Trophoblast cell (in vitro differentiated cells and primary cell): ENCODE results near the gene BNIP5. TPM values are rescaled to one million over a fixed set of nuclear protein-coding genes. Genes with fewer than 3 reads are reported as not detected.
A peak's percentile ranks its signal among the peaks of the same experiment; 100 is the strongest.

Experiments used
- DNase-seq, 2 donors: peaks; one replicate each; pipeline ENCODE4 v3.0.0-alpha.2; 2016
- H2AFZ ChIP-seq: 2 replicates; pipeline ENCODE4 v1.6.1; 2013; ENCODE audit warnings: low read length, moderate library complexity, mild to moderate bottlenecking; ENCODE audit not compliant: insufficient read depth, poor library complexity
- H2AK5ac ChIP-seq: 2 replicates; pipeline ENCODE4 v1.6.1; 2013; ENCODE audit warnings: mild to moderate bottlenecking, low read length
- H2BK120ac ChIP-seq: 2 replicates; pipeline ENCODE4 v1.6.1; 2013; ENCODE audit warnings: low read length, mild to moderate bottlenecking, moderate library complexity; ENCODE audit not compliant: insufficient read depth, poor library complexity
- H2BK12ac ChIP-seq: 2 replicates; pipeline ENCODE4 v1.6.1; 2013; ENCODE audit warnings: mild to moderate bottlenecking, low read length, moderate library complexity
- H2BK5ac ChIP-seq: 2 replicates; pipeline ENCODE4 v1.6.1; 2013; ENCODE audit warnings: low read length, low read depth, moderate library complexity, mild to moderate bottlenecking; ENCODE audit not compliant: poor library complexity
- H3K14ac ChIP-seq: 2 replicates; pipeline ENCODE4 v1.6.1; 2013; ENCODE audit warnings: mild to moderate bottlenecking, low read length
- H3K18ac ChIP-seq: 2 replicates; pipeline ENCODE4 v1.6.1; 2013; ENCODE audit warnings: mild to moderate bottlenecking, low read length
- H3K23ac ChIP-seq: 2 replicates; pipeline ENCODE4 v1.6.1; 2013; ENCODE audit warnings: low read length
- H3K27ac ChIP-seq: 2 replicates; pipeline ENCODE4 v1.5.1; 2013; ENCODE audit warnings: low read depth, mild to moderate bottlenecking, inconsistent platforms, low read length, moderate library complexity
- H3K27me3 ChIP-seq: 2 replicates; pipeline ENCODE4 v1.6.1; 2013; ENCODE audit warnings: inconsistent platforms, mild to moderate bottlenecking, low read length, moderate library complexity; ENCODE audit not compliant: insufficient read depth
- H3K36me3 ChIP-seq, 2 experiments: 1 replicate in 1 of 2; 2 replicates in 1 of 2; pipeline ENCODE4 v1.6.1; 2013; ENCODE audit warnings: low read length in 2 of 2, mild to moderate bottlenecking in 2 of 2, moderate library complexity in 1 of 2; ENCODE audit not compliant: insufficient read depth in 2 of 2, control insufficient read depth in 1 of 2
- H3K4ac ChIP-seq: 2 replicates; pipeline ENCODE4 v1.6.1; 2013; ENCODE audit warnings: low read depth, mild to moderate bottlenecking, low read length, moderate library complexity
- H3K4me1 ChIP-seq, 2 experiments: 1 replicate in 1 of 2; 2 replicates in 1 of 2; pipeline ENCODE4 v1.6.1; 2013; ENCODE audit warnings: low read length in 2 of 2, mild to moderate bottlenecking in 2 of 2, moderate library complexity in 1 of 2; ENCODE audit not compliant: insufficient read depth in 2 of 2, control insufficient read depth in 1 of 2
- H3K4me2 ChIP-seq: 2 replicates; pipeline ENCODE4 v1.6.1; 2013; ENCODE audit warnings: inconsistent platforms, mild to moderate bottlenecking, low read length, moderate library complexity
- H3K4me3 ChIP-seq: 2 replicates; pipeline ENCODE4 v1.5.1; 2013; ENCODE audit warnings: mild to moderate bottlenecking, low read depth, low read length, inconsistent platforms
- H3K79me1 ChIP-seq: one replicate; pipeline ENCODE4 v1.6.1; 2013; ENCODE audit warnings: low read length
- H3K79me2 ChIP-seq: 2 replicates; pipeline ENCODE4 v1.6.1; 2013; ENCODE audit warnings: low read length, mild to moderate bottlenecking; ENCODE audit not compliant: control insufficient read depth, insufficient read depth, poor library complexity
- H3K9ac ChIP-seq: 2 replicates; pipeline ENCODE4 v1.6.1; 2013; ENCODE audit warnings: mild to moderate bottlenecking, low read length
- H3K9me3 ChIP-seq: 2 replicates; pipeline ENCODE4 v1.6.1; 2013; ENCODE audit warnings: low read depth, mild to moderate bottlenecking, control low read depth, inconsistent platforms, low read length; ENCODE audit not compliant: insufficient read depth
- H4K12ac ChIP-seq: 2 replicates; pipeline ENCODE4 v1.6.1; 2013; ENCODE audit warnings: low read depth, mild to moderate bottlenecking, low read length, moderate library complexity
- H4K8ac ChIP-seq: 2 replicates; pipeline ENCODE4 v1.6.1; 2013; ENCODE audit warnings: low read depth, mild to moderate bottlenecking, low read length, moderate library complexity
- H4K91ac ChIP-seq: one replicate; pipeline ENCODE4 v1.6.1; 2013; ENCODE audit warnings: low read depth, mild to moderate bottlenecking, low read length, moderate library complexity
- WGBS: extraction: QIAGEN DNeasy Blood & Tissue Kit; methylation state at CpG from one replicate; pipeline ENCODE4 v1.1.7; 2013; ENCODE audit warnings: missing lambda C conversion rate; ENCODE audit not compliant: insufficient read length, insufficient coverage; ENCODE audit errors: extremely low coverage; 5-methylcytosine and 5-hydroxymethylcytosine counted together
- polyA plus RNA-seq: library from polyadenylated mRNA; stranded (reverse); fragments of 200-250 nt; gene quantifications from 2 replicates; pipeline ENCODE4 v1.2.3, GENCODE V29; 2013

BNIP5 gene, protein sequence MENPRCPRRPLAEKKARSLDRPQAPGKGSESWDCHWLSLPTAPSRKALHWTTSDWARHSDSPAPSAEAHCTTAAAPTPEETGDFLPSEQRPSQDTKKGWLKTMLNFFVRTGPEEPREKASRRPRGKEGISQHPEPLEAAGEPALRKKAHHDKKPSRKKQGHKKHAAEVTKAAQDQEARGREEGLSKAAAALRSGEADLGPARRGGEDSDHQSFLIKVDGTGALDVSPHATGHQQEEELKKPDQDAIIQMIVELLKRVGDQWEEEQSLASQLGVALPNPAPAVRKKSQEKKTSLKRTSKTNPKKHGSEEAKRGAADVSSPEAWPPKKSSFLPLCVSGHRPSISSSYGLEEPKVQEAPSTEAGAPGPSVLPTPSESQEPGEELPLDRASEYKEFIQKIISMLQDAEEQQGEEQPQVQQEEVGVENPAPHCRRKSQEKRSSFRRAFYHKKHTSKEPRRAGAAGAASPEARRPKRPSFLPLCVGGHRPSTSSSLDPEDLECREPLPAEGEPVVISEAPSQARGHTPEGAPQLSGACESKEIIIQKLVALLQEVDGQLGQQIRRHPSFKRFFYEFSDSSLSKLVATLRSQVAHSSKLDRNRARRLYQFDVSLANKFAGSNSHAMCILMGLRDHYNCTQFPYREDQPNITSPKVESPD
- polyA plus RNA-seq: not detected in 2 replicates

- no peak for DNase-seq
- no CpG with 5 or more reads among the region's 3 CpGs for WGBS
- H3K18ac ChIP-seq: no peak within 1 kb of the TSS
Observed at GRCh38 chr6:36336779-36337241, at the start of gene BNIP5. Gene BNIP5, minus strand, starts transcription at chr6:36336888. Its CDS starts 6,198 bp downstream, at chr6:36330690.

DNA sequence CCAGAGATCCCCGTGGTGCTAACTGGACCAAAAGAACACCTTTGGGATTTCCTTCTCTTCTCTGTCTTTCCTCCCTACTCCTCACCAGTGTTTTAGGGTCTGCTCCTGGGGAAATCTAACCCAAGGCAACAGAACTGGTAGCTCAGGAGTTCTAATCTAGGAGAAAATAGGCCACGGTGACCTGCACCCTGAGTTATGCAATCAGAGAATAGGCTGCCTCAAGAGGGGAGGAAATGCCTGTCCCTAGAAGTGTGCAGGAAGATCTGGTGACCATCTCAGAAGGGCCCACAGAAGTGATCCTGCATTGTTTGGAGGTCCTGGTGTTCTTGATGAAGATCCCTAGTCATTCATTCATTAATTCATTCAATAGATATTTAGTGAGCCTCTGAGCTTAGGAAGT, 47.4 kb upstream of the BNIP5 start:
- Histone ChIP-seq H4K12ac (no peak overlapping the region), H4K91ac (no peak overlapping the region), H3K14ac (no peak overlapping the region), H3K79me1 (no peaks in the 10 kb centered on the region), H3K9ac (no peak overlapping the region), H3K79me2 (no peaks in the 10 kb centered on the region), H3K27me3 (peaks cover 30% of the 10 kb centered on the region), H2BK12ac (no peak overlapping the region), H3K23ac (no peak overlapping the region), H2AFZ (no peak overlapping the region), H3K9me3 (peaks cover 4% of the 10 kb centered on the region), H3K4me1 (peaks cover 3 to 12% of the 10 kb centered on the region in 2 experiments), H3K27ac (no peak overlapping the region), H4K8ac (no peak overlapping the region), H3K36me3 (no peaks in the 10 kb centered on the region), H2AK5ac (no peak overlapping the region), H3K4ac (no peak overlapping the region), H3K4me3 (no peak overlapping the region), H2BK120ac (no peak overlapping the region), H2BK5ac (no peak overlapping the region), H3K18ac (no peak overlapping the region), H3K4me2 (no peak overlapping the region)
- WGBS: no CpG with 5 or more reads among the region's 2 CpGs
- no peak for DNase-seq

More at GRCh38 chr6:36336779-36337241, at the start of gene BNIP5:
- Histone ChIP-seq H3K79me1 (no peaks in the 10 kb centered on the region), H3K36me3 (no peaks in the 10 kb centered on the region), H3K4me1 (peaks cover 3 to 4% of the 10 kb centered on the region in 2 experiments), H3K4me3 (no peak within 1 kb of the TSS), H3K27ac (no peak within 1 kb of the TSS), H4K91ac (no peak within 1 kb of the TSS), H3K4ac (no peak within 1 kb of the TSS), H3K23ac (no peak within 1 kb of the TSS), H4K8ac (no peak within 1 kb of the TSS), H2AK5ac (no peak within 1 kb of the TSS), H3K79me2 (no peaks in the 10 kb centered on the region), H4K12ac (no peak within 1 kb of the TSS), H2BK120ac (no peak within 1 kb of the TSS), H3K9me3 (peaks cover 2% of the 10 kb centered on the region), H3K27me3 (no peaks in the 10 kb centered on the region), H3K4me2 (no peak within 1 kb of the TSS), H2BK5ac (no peak within 1 kb of the TSS), H3K14ac (no peak within 1 kb of the TSS), H2AFZ (no peak within 1 kb of the TSS), H3K9ac (no peak within 1 kb of the TSS), H2BK12ac (no peak within 1 kb of the TSS)

DNA sequence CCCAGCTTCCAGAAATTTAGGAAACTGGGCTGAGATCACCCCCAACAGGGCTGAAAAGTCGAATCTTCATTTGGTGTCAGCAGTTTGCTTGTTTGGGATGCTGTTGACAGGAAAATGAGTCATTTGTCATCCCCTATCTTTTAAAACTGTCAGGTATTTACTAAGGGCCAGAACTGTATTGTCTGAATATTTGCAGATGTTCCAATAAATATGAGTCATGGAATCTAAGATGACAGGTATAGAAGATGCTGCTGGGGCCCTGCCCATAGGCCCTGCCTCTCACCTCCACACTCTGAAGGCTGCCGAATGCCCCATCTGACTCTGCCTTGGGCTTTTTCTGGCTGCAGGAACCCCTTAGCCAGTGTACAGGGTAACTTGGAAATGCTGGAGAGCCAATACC, 46.9 kb upstream of the BNIP5 start:
- no peak overlapping the region for H3K27ac ChIP-seq
- H2AK5ac ChIP-seq: no peak overlapping the region
- no peak overlapping the region for H3K9ac ChIP-seq
- WGBS: no CpG with 5 or more reads among the region's 2 CpGs
- H3K4me1 ChIP-seq: peaks cover 3 to 12% of the 10 kb centered on the region in 2 experiments
- H2BK5ac ChIP-seq: no peak overlapping the region
- no peak overlapping the region for H3K14ac ChIP-seq
- H3K9me3 ChIP-seq: peaks cover 4% of the 10 kb centered on the region
- H2BK12ac ChIP-seq: no peak overlapping the region
- H4K8ac ChIP-seq: no peak overlapping the region
- peak; percentile 50 to 81 for DNase-seq
- H4K91ac ChIP-seq: no peak overlapping the region
- H3K4me2 ChIP-seq: no peak overlapping the region
- no peak overlapping the region for H4K12ac ChIP-seq
- H2AFZ ChIP-seq: no peak overlapping the region
- no peak overlapping the region for H3K4me3 ChIP-seq
- no peaks in the 10 kb centered on the region for H3K36me3 ChIP-seq
- H3K79me1 ChIP-seq: no peaks in the 10 kb centered on the region
- no peaks in the 10 kb centered on the region for H3K79me2 ChIP-seq
- H3K18ac ChIP-seq: no peak overlapping the region
- H2BK120ac ChIP-seq: no peak overlapping the region
- H3K4ac ChIP-seq: no peak overlapping the region
- H3K23ac ChIP-seq: no peak overlapping the region
- H3K27me3 ChIP-seq: peaks cover 30% of the 10 kb centered on the region

DNA sequence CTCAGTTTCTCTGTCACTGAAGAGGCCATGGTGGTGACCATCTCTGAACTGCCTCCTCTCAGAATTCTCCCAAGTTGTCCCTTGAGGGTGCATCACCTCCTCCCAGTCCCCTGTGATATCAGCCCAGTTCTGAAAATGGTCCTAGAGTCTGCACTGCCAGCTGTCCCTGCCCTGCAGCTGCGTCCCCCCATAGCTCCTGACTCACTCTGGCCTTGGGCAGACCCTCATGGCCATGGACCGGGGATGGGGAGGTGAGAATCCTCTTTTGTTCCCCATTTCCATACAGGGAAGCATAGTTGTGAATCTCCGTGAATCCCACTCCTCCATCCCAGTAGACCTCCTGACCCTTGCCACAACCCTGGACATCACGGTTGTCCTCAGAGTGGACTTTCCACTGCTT, 46.3 kb upstream of the BNIP5 start:
- Histone ChIP-seq H2BK5ac (no peak overlapping the region), H3K23ac (no peak overlapping the region), H4K12ac (no peak overlapping the region), H3K18ac (no peak overlapping the region), H3K14ac (no peak overlapping the region), H3K27me3 (peaks cover 25% of the 10 kb centered on the region), H3K4me3 (no peak overlapping the region), H3K9ac (no peak overlapping the region), H2AFZ (no peak overlapping the region), H4K8ac (no peak overlapping the region), H3K27ac (no peak overlapping the region), H4K91ac (no peak overlapping the region), H2BK120ac (no peak overlapping the region), H3K4ac (no peak overlapping the region), H3K4me2 (no peak overlapping the region), H2AK5ac (no peak overlapping the region), H3K4me1 (peaks cover 3 to 12% of the 10 kb centered on the region in 2 experiments), H3K79me2 (no peaks in the 10 kb centered on the region), H3K9me3 (peaks cover 4% of the 10 kb centered on the region), H3K79me1 (no peaks in the 10 kb centered on the region), H3K36me3 (no peaks in the 10 kb centered on the region), H2BK12ac (no peak overlapping the region)
- no CpG with 5 or more reads among the region's 4 CpGs for WGBS
- no peak for DNase-seq
